ENCODE data around the gene CCDC15.

GRCh38 chr11:124917115-124917637 is 36.8 kb upstream of the CCDC15 start:
- TF ChIP-seq CTCF (IDR thresholded peaks at IDR 0.05; ENCODE audit: borderline replicate concordance, extremely low read depth, low read length, poor library complexity, severe bottlenecking): no peak
- no peak for TF ChIP-seq EZH2 (IDR thresholded peaks at IDR 0.05; ENCODE audit: borderline replicate concordance, low read depth, low read length, severe bottlenecking)
